HepG2 (cell line): ENCODE measurements around the gene IGLL1. TPM values are rescaled to one million over a fixed set of nuclear protein-coding genes. Genes with fewer than 3 reads are reported as not detected.

Experiments
- ATAC-seq: fragments of 200-7000 bp; cut with Tn5 transposase; 3 replicates; pipeline ENCODE4 v1.9.1; 2020; ENCODE audit warnings: mild to moderate bottlenecking, moderate library complexity
- BruUV-seq: library from RNA; stranded (reverse); fragments of 400-500 nt; replicated peaks from 2 replicates; lab custom pipeline; 2021; lab: Mats Ljungman, UMichigan
- CTCF ChIA-PET: fragments of 300-600 bp; formaldehyde crosslinking; extraction: SDS; loops from one replicate; lab custom pipeline; 2021; ENCODE audit warnings: low total read pairs, inconsistent platforms, low intra/inter-chr PET ratio; lab: Yijun Ruan, JAX
- POLR2A ChIA-PET: fragments of 350-600 bp; sonication (Branson Sonifier 250); formaldehyde crosslinking; loops from one replicate; lab custom pipeline; 2020; ENCODE audit warnings: antibody characterized with exemption, inconsistent platforms; lab: Yijun Ruan, JAX
- DNase-seq: peaks from one replicate; pipeline ENCODE4 v3.0.0-alpha.2; 2015; ENCODE audit warnings: low spot score
- FAIRE-seq: peaks from 3 replicates; lab custom pipeline; 2011; peaks lifted over from hg19 to GRCh38; lab: Jason Lieb, UNC
- H2AFZ ChIP-seq: one replicate; pipeline ENCODE4 v1.6.1; 2011; ENCODE audit warnings: low read length, inconsistent platforms
- H3K27ac ChIP-seq: fragments of 300-600 bp; 3 replicates; pipeline ENCODE4 v1.8.0; 2011; ENCODE audit warnings: mixed run types, mild to moderate bottlenecking, mixed read lengths, low read length, inconsistent platforms; ENCODE audit not compliant: insufficient read depth; ENCODE audit errors: extremely low read length
- H3K27me3 ChIP-seq, 2 experiments: fragments of 200-600 bp in 1 of 2; 2 replicates in 1 of 2; 3 replicates in 1 of 2; pipeline versions ENCODE4 v1.6.0 to v1.8.0; 2011; ENCODE audit warnings: low read length in 2 of 2, mild to moderate bottlenecking in 2 of 2, moderate library complexity in 2 of 2, inconsistent platforms in 1 of 2; ENCODE audit not compliant: insufficient read depth in 2 of 2, control insufficient read depth in 1 of 2
- H3K36me3 ChIP-seq, 2 experiments: fragments of 200-600 bp in 1 of 2; replicated peaks in 1 of 2; 2 replicates in 1 of 2; 3 replicates in 1 of 2; pipeline versions ENCODE4 v1.5.1 to v1.8.0; 2011; ENCODE audit warnings: low read length in 2 of 2, inconsistent platforms in 1 of 2; ENCODE audit not compliant: insufficient read depth in 2 of 2, control insufficient read depth in 1 of 2
- H3K4me1 ChIP-seq: 2 replicates; pipeline ENCODE4 v1.5.1; 2012; ENCODE audit warnings: low read length, inconsistent platforms; ENCODE audit not compliant: insufficient read depth
- H3K4me2 ChIP-seq: 2 replicates; pipeline ENCODE4 v1.6.0; 2011; ENCODE audit warnings: low read depth, low read length, inconsistent platforms
- H3K4me3 ChIP-seq, 3 experiments: fragments of 200-600 bp in 1 of 3; sonication (generic), shearing (Covaris generic) in 1 of 3; replicated peaks in 1 of 3; 2 replicates each; pipeline ENCODE4 v1.5.1; 2011 to 2016; ENCODE audit warnings: low read length in 3 of 3, inconsistent platforms in 2 of 3, low read depth in 2 of 3, mild to moderate bottlenecking in 2 of 3, control low read depth in 1 of 3, mixed read lengths in 1 of 3; ENCODE audit not compliant: insufficient read depth in 1 of 3
- H3K79me2 ChIP-seq: one replicate; pipeline ENCODE4 v1.6.1; 2011; ENCODE audit warnings: low read length, inconsistent platforms; ENCODE audit not compliant: insufficient read depth
- H3K9ac ChIP-seq: 2 replicates; pipeline ENCODE4 v1.6.0; 2011; ENCODE audit warnings: mild to moderate bottlenecking, low read depth, low read length, inconsistent platforms; ENCODE audit not compliant: insufficient read depth
- H3K9me3 ChIP-seq: 2 replicates; pipeline ENCODE4 v1.5.1; 2012; ENCODE audit warnings: mild to moderate bottlenecking, low read length
- H4K20me1 ChIP-seq: 2 replicates; pipeline ENCODE4 v1.6.0; 2011; ENCODE audit warnings: inconsistent platforms, mild to moderate bottlenecking, low read length, moderate library complexity; ENCODE audit not compliant: insufficient read depth
- BORCS8-MEF2B ChIP-seq: sonication (generic); formaldehyde crosslinking; IDR thresholded peaks from 2 replicates; pipeline ENCODE4 v1.8.0; 2022; ENCODE audit warnings: mild to moderate bottlenecking, missing genetic modification reagents
- GPBP1L1 ChIP-seq: sonication (generic); formaldehyde crosslinking; IDR thresholded peaks from 2 replicates; pipeline ENCODE4 v1.5.0; 2020; ENCODE audit warnings: mild to moderate bottlenecking, missing genetic modification reagents
- NR2C2 ChIP-seq: sonication (generic); formaldehyde crosslinking; IDR thresholded peaks from 2 replicates; pipeline ENCODE4 v1.4.0; 2020; ENCODE audit warnings: missing genetic modification reagents, mild to moderate bottlenecking, moderate library complexity, borderline replicate concordance
- PRMT3 ChIP-seq: sonication (generic); formaldehyde crosslinking; IDR thresholded peaks from 2 replicates; pipeline ENCODE4 v1.8.1; 2022; ENCODE audit warnings: low read depth, mild to moderate bottlenecking, moderate library complexity, missing genetic modification reagents, borderline replicate concordance
- RAD21 ChIP-seq: fragments of 450-650 bp; formaldehyde crosslinking; IDR thresholded peaks from 2 replicates; pipeline ENCODE4 v1.5.0; 2020; ENCODE audit warnings: mild to moderate bottlenecking
- REPIN1 ChIP-seq: sonication (generic); formaldehyde crosslinking; IDR thresholded peaks from 2 replicates; pipeline ENCODE4 v1.8.0; 2022; ENCODE audit warnings: missing genetic modification reagents, low read depth, mild to moderate bottlenecking, borderline replicate concordance
- XBP1 ChIP-seq: sonication (generic); formaldehyde crosslinking; IDR thresholded peaks from 2 replicates; pipeline ENCODE4 v1.5.0; 2020; ENCODE audit warnings: missing genetic modification reagents
- ZNF749 ChIP-seq: sonication (generic); formaldehyde crosslinking; IDR thresholded peaks from 2 replicates; pipeline ENCODE4 v1.8.0; 2022; ENCODE audit warnings: mild to moderate bottlenecking, missing genetic modification reagents, moderate library complexity, borderline replicate concordance
- ZSCAN22 ChIP-seq: sonication (generic); formaldehyde crosslinking; IDR thresholded peaks from 2 replicates; pipeline ENCODE4 v1.4.0; 2020; ENCODE audit warnings: mild to moderate bottlenecking, missing genetic modification reagents
- WGBS: methylation state at CpG from one replicate; pipeline ENCODE4 v1.1.6; 2017; ENCODE audit warnings: low lambda C conversion rate; 5-methylcytosine and 5-hydroxymethylcytosine counted together
- in situ Hi-C: cut with HindIII; loops from 2 replicates; pipeline ENCODE4 v1.10.0; 2017; ENCODE audit warnings: low pct_unique_long_range_greater_than_20kb; ENCODE audit not compliant: extremely low pct_ligation_motif_present
- intact Hi-C: fragments of 100-400 bp; cut with micrococcal nuclease; formaldehyde crosslinking; loops from one replicate; pipeline ENCODE4 v1.10.0; 2022; ENCODE audit not compliant: unreplicated experiment
- polyA plus RNA-seq, 8 experiments: library from polyadenylated mRNA; depleted of rRNA in 3 of 8; stranded (reverse) in 7 of 8; unstranded in 1 of 8; fragments of >200 nt; fragmentation: Illumina TruSeq in 4 of 8; extraction: Trizol in 4 of 8; gene quantifications; 2 replicates each; pipeline versions ENCODE4 v1.2.1 to v1.2.3, GENCODE V29; 2011 to 2016; ENCODE audit warnings: low read depth in 4 of 8, missing spikeins in 1 of 8, mixed read lengths in 1 of 8; ENCODE audit not compliant: insufficient read depth in 1 of 8
- total RNA-seq, 5 experiments: library from RNA; depleted of rRNA; stranded (reverse); fragments of >200 nt; fragmentation: Illumina TruSeq; extraction: Trizol; gene quantifications; 2 replicates each; pipeline ENCODE4 v1.2.3, GENCODE V29; 2016; ENCODE audit warnings: low read depth in 1 of 5
- TF ChIP-seq, protein P1 (sequence below): sonication (generic); formaldehyde crosslinking; IDR thresholded peaks from 2 replicates; pipeline ENCODE4 v1.4.0; 2020; ENCODE audit warnings: missing genetic modification reagents
- TF ChIP-seq, protein P2 (sequence below): IDR thresholded peaks from 2 replicates; pipeline ENCODE4 v1.6.1; 2016; ENCODE audit warnings: low read depth
- TF ChIP-seq, protein P3 (sequence below): sonication (generic); formaldehyde crosslinking; IDR thresholded peaks from 2 replicates; pipeline ENCODE4 v1.4.0; 2020; ENCODE audit warnings: missing genetic modification reagents, mild to moderate bottlenecking, borderline replicate concordance

IGLL1 gene
- total and polyA plus RNA-seq, 2 of the 13 experiments (the other 11 are each of a cell fraction or from before 2014, with no cell fraction given): not detected

DNA sequence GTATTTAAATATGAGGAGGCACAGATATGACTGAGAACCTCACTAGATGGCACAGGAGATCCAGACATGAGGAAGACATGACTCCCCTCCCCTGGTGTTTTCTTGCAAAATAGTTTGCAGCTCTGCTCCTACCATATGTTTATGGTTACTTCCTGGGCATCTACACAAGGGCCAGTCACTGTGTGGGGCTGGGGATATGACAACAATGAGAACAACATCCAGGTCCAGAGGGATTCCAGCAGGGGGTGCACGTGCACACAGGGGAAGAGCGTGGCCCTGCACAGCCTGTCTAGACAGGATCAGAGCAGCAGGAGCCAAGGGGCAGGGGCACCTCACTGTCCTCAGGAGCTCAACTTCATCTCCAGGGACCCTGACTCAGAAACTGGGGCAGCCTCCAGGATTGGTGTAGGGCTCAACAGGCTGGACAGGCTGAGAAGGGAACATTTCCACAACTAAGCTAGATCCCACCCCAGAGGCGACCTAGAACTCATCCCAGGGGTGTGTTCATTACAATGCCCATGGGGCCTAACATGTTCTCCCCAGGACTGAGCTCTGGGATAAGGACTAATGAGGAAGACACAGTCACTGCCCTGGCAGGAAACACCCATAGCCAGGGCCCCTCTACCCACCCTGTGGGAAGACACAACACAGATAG lies 47.4 kb upstream of the IGLL1 start (continued):
- TF ChIP-seq, protein P1, sequence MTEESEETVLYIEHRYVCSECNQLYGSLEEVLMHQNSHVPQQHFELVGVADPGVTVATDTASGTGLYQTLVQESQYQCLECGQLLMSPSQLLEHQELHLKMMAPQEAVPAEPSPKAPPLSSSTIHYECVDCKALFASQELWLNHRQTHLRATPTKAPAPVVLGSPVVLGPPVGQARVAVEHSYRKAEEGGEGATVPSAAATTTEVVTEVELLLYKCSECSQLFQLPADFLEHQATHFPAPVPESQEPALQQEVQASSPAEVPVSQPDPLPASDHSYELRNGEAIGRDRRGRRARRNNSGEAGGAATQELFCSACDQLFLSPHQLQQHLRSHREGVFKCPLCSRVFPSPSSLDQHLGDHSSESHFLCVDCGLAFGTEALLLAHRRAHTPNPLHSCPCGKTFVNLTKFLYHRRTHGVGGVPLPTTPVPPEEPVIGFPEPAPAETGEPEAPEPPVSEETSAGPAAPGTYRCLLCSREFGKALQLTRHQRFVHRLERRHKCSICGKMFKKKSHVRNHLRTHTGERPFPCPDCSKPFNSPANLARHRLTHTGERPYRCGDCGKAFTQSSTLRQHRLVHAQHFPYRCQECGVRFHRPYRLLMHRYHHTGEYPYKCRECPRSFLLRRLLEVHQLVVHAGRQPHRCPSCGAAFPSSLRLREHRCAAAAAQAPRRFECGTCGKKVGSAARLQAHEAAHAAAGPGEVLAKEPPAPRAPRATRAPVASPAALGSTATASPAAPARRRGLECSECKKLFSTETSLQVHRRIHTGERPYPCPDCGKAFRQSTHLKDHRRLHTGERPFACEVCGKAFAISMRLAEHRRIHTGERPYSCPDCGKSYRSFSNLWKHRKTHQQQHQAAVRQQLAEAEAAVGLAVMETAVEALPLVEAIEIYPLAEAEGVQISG (CRISPR knock-in tag): peak; percentile 57
- TF ChIP-seq RAD21 (0 out of 2 replicates have a peak, but pooled peaks have one; percentile 45), BORCS8-MEF2B (CRISPR knock-in tag) (0 out of 2 replicates have a peak, but pooled peaks have one; percentile 26)

GRCh38 chr22:23626286-23626975 lies 46.3 kb upstream of the IGLL1 start:
- H4K20me1 ChIP-seq: no peaks in the 10 kb centered on the region
- H3K9me3 ChIP-seq: no peaks in the 10 kb centered on the region
- H3K36me3 ChIP-seq: no peaks in the 10 kb centered on the region
- no peaks in the 10 kb centered on the region for H3K79me2 ChIP-seq
- peaks cover 45% of the 10 kb centered on the region for H3K4me1 ChIP-seq
- ATAC-seq (no peak), FAIRE-seq (peak; percentile 28), DNase-seq (no peak)
- H3K9ac ChIP-seq: no peak overlapping the region
- in situ Hi-C loops (no loop called here), intact Hi-C loops (loop anchor here (5.0 kb wide), 1 partner anchor 51 kb away; no protein-coding TSS in a partner anchor)
- H2AFZ ChIP-seq: no peak overlapping the region
- H3K4me2 ChIP-seq: no peak overlapping the region
- WGBS: 35% methylated on average over 2 of the region's 2 CpGs
- ChIA-PET POLR2A (no interaction called here), CTCF (interaction anchor here (0.8 kb wide), 1 partner anchor 223 kb away, joined by 5 read pairs; no protein-coding TSS in a partner anchor)
- no TSS peak for BruUV-seq
- no peak overlapping the region for H3K4me3 ChIP-seq
- no peak overlapping the region for H3K27ac ChIP-seq
- no peaks in the 10 kb centered on the region; a peak in 1 of 5 replicates for H3K27me3 ChIP-seq
- TF ChIP-seq, protein P2, sequence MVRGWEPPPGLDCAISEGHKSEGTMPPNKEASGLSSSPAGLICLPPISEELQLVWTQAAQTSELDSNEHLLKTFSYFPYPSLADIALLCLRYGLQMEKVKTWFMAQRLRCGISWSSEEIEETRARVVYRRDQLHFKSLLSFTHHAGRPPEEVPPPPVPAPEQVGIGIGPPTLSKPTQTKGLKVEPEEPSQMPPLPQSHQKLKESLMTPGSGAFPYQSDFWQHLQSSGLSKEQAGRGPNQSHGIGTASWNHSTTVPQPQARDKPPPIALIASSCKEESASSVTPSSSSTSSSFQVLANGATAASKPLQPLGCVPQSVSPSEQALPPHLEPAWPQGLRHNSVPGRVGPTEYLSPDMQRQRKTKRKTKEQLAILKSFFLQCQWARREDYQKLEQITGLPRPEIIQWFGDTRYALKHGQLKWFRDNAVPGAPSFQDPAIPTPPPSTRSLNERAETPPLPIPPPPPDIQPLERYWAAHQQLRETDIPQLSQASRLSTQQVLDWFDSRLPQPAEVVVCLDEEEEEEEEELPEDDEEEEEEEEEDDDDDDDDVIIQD (CRISPR knock-in tag): no peak
- TF ChIP-seq, protein P3, sequence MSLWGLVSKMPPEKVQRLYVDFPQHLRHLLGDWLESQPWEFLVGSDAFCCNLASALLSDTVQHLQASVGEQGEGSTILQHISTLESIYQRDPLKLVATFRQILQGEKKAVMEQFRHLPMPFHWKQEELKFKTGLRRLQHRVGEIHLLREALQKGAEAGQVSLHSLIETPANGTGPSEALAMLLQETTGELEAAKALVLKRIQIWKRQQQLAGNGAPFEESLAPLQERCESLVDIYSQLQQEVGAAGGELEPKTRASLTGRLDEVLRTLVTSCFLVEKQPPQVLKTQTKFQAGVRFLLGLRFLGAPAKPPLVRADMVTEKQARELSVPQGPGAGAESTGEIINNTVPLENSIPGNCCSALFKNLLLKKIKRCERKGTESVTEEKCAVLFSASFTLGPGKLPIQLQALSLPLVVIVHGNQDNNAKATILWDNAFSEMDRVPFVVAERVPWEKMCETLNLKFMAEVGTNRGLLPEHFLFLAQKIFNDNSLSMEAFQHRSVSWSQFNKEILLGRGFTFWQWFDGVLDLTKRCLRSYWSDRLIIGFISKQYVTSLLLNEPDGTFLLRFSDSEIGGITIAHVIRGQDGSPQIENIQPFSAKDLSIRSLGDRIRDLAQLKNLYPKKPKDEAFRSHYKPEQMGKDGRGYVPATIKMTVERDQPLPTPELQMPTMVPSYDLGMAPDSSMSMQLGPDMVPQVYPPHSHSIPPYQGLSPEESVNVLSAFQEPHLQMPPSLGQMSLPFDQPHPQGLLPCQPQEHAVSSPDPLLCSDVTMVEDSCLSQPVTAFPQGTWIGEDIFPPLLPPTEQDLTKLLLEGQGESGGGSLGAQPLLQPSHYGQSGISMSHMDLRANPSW (CRISPR knock-in tag): no peak
- TF ChIP-seq ZSCAN22 (CRISPR knock-in tag): no peak
- no peak for TF ChIP-seq XBP1 (CRISPR knock-in tag)
- no peak for TF ChIP-seq GPBP1L1 (CRISPR knock-in tag)
- TF ChIP-seq NR2C2 (CRISPR knock-in tag): no peak
- TF ChIP-seq REPIN1 (CRISPR knock-in tag): no peak
- TF ChIP-seq ZNF749 (CRISPR knock-in tag): no peak
- no peak for TF ChIP-seq PRMT3 (CRISPR knock-in tag)
